HL-60 (cell line): ENCODE measurements around the gene ANO9.

Source experiments
- DNase-seq, 2 experiments: peaks; one replicate each; pipeline ENCODE4 v3.0.0-alpha.2; 2010 to 2020; ENCODE audit warnings: low read depth in 1 of 2, low spot score in 1 of 2
- H3K27ac ChIP-seq: fragments of 250-450 bp; sonication (Bioruptor Pico); replicated peaks from 2 replicates; pipeline ENCODE4 v1.5.1; 2020; ENCODE audit warnings: mild to moderate bottlenecking, moderate library complexity
- H3K27me3 ChIP-seq: fragments of 250-450 bp; sonication (Bioruptor Pico); 2 replicates; pipeline ENCODE4 v1.5.1; 2021; ENCODE audit warnings: mild to moderate bottlenecking, moderate library complexity; ENCODE audit not compliant: insufficient read depth, poor library complexity, severe bottlenecking
- H3K4me3 ChIP-seq: replicated peaks from 2 replicates; pipeline ENCODE4 v1.5.1; 2011; ENCODE audit warnings: mild to moderate bottlenecking, control low read depth, low read length; ENCODE audit not compliant: insufficient read depth
- CTCF ChIP-seq: IDR thresholded peaks from one replicate; pipeline ENCODE4 v1.5.1; 2011; ENCODE audit warnings: low read length, control low read depth, inconsistent platforms; ENCODE audit not compliant: insufficient read depth
- GABPA ChIP-seq: IDR thresholded peaks from 2 replicates; pipeline ENCODE4 v1.6.1; 2012; ENCODE audit warnings: low read depth
- POLR2AphosphoS5 ChIP-seq: IDR thresholded peaks from 2 replicates; pipeline ENCODE4 v1.6.1; 2012; ENCODE audit warnings: low read depth
- REST ChIP-seq: IDR thresholded peaks from 2 replicates; pipeline ENCODE4 v1.6.1; 2012; ENCODE audit warnings: low read depth; ENCODE audit not compliant: insufficient replicate concordance
- SPI1 ChIP-seq: IDR thresholded peaks from 2 replicates; pipeline ENCODE4 v1.6.1; 2012; ENCODE audit warnings: low read depth, mild to moderate bottlenecking, borderline replicate concordance

Gene ANO9

GRCh38 chr11:377174-377865 is 64.5 kb downstream of the ANO9 start:
- no peak for DNase-seq
- Histone ChIP-seq H3K4me3 (no peak overlapping the region), H3K27me3 (peaks cover 4% of the 10 kb centered on the region), H3K27ac (no peak overlapping the region)
- TF ChIP-seq GABPA (no peak), REST (no peak), CTCF (no peak), POLR2AphosphoS5 (no peak), SPI1 (no peak)

GRCh38 chr11:376531-377173 is 65.2 kb downstream of the ANO9 start:
- Histone ChIP-seq H3K27ac (no peak overlapping the region), H3K4me3 (no peak overlapping the region), H3K27me3 (peaks cover 7% of the 10 kb centered on the region)
- no peak for DNase-seq
- TF ChIP-seq SPI1 (no peak), GABPA (no peak), CTCF (no peak), POLR2AphosphoS5 (no peak), REST (no peak)

GRCh38 chr11:375065-376025 is 66.5 kb downstream of the ANO9 start:
- no peak for TF ChIP-seq GABPA
- no peak for TF ChIP-seq REST
- no peak for TF ChIP-seq CTCF
- TF ChIP-seq SPI1, result no peak
- TF ChIP-seq POLR2AphosphoS5, result no peak
- no peak overlapping the region for H3K27ac ChIP-seq

More at GRCh38 chr11:375065-376025, 66.5 kb downstream of the ANO9 start:
- Histone ChIP-seq H3K4me3 (no peak overlapping the region), H3K27me3 (peaks cover 18% of the 10 kb centered on the region)
- DNase-seq, result no peak
